T-helper 17 cell (primary cell): ENCODE measurements around the gene THAP4. TPM values are rescaled to one million over a fixed set of nuclear protein-coding genes. Genes with fewer than 3 reads are reported as not detected.
"Not testable (repeated sequence)": the region's sequence is repeated elsewhere in the genome, so short reads cannot be mapped to it uniquely, and the experiment has no call there.

Experiments
- ATAC-seq: fragments of 150-1000 bp; cut with Tn5 transposase; 2 replicates; pipeline ENCODE4 v1.10.0; 2021; ENCODE audit warnings: mild to moderate bottlenecking, moderate library complexity
- DNase-seq, 3 donors: peaks; one replicate each; pipeline versions ENCODE4 v3.0.0 to v3.0.0-alpha.2; 2020 to 2021
- H3K9me3 ChIP-seq: one replicate; pipeline ENCODE4 v1.7.0; 2013; ENCODE audit warnings: low read length, mild to moderate bottlenecking; ENCODE audit not compliant: control insufficient read depth, poor library complexity, severe bottlenecking
- H3K27ac Mint-ChIP-seq: one replicate; pipeline ENCODE4 v1.8.0; 2022; ENCODE audit warnings: mild to moderate bottlenecking, moderate library complexity, mixed read lengths
- H3K27me3 Mint-ChIP-seq: one replicate; pipeline ENCODE4 v1.8.0; 2022; ENCODE audit warnings: mixed read lengths
- H3K36me3 Mint-ChIP-seq: one replicate; pipeline ENCODE4 v1.8.0; 2022; ENCODE audit warnings: low read depth, mixed read lengths
- H3K4me1 Mint-ChIP-seq: one replicate; pipeline ENCODE4 v1.8.0; 2022; ENCODE audit warnings: mild to moderate bottlenecking, mixed read lengths
- H3K4me3 Mint-ChIP-seq: one replicate; pipeline ENCODE4 v1.8.0; 2022; ENCODE audit warnings: mild to moderate bottlenecking, moderate library complexity, mixed read lengths
- total RNA-seq, 4 donors: library from RNA in 2 of 4; stranded (reverse) in 2 of 4; gene quantifications; one replicate each; pipeline ENCODE4 v1.2.3 and lab custom pipeline; 2022 to 2026

THAP4 gene
- total RNA-seq, 2 donors from 2014 or later: 28.0 to 36.9 TPM

DNA sequence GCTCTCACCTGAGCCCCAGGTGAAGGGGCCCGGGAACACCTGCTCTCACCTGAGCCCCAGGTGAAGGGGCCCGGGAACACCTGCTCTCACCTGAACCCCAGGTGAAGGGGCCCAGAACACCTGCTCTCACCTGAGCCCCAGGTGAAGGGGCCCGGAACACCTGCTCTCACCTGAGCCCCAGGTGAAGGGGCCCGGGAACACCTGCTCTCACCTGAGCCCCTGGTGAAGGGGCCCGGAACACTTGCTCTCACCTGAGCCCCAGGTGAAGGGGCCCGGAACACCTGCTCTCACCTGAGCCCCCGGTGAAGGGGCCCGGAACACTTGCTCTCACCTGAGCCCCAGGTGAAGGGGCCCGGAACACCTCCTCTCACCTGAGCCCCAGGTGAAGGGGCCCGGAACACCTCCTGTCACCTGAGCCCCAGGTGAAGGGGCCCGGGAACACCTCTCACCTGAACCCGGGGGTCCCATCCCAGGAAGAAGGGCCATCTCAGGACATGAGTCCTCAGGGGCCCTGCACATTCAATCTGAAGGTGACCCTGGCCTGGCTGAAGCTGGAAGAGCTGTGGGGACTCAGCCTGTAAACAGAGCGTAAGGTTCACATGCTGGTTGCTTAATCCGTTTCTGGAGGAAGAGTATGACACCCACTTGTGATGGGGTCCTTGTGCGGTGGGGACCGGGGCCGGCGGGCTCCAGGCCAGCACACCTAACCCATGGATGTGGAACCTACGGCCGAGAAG is 63.9 kb downstream of the THAP4 start:
- H3K4me1 Mint-ChIP-seq, ATAC-seq, H3K9me3 ChIP-seq, DNase-seq, H3K27me3 Mint-ChIP-seq, H3K27ac Mint-ChIP-seq, H3K36me3 Mint-ChIP-seq, H3K4me3 Mint-ChIP-seq: not testable (repeated sequence)

DNA sequence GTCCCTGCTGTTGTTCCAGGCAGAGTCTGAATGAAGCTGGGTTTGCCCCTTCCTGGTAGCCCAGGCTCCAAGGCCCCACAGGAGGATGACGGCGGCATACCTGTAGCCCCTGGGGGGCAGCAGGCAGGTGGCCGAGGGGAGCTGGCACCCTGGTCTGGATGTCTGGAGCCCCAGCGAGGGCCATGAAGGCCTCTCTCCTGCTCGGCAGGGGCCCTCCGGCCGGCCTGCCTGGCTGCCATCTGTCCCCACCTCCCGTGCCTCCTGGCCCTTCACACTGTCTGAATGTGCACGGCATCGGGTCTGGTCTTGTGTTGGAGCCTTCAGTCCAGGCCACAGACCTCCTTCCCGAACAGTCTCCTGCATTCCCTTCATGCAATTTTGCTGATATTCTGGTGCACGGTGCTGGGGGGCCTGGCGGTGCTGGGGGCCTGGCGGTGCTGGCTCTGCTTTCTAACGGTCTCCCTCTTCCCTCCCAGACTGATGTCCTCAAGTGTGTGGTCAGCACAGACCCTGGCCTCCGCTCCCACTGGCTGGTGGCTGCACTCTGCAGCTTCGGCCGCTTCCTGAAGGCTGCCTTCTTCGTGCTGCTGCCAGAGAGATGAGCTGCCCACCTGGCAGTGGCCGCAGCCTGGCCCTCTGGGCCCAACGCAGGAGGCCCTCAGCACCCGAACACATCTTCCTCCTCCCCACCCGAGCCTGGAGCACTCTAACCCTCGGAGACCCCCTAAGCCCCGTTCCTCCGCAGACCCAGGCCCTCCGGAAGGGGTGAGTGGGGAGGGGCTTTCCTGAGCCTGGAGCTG is 64.9 kb downstream of the THAP4 start:
- Mint-ChIP-seq H3K27me3 (no peaks in the 10 kb centered on the region), H3K36me3 (peaks cover 3% of the 10 kb centered on the region), H3K4me1 (peaks cover 6% of the 10 kb centered on the region), H3K4me3 (no peak overlapping the region), H3K27ac (no peak overlapping the region)
- ATAC-seq (no peak), DNase-seq (no peak)
- no peaks in the 10 kb centered on the region for H3K9me3 ChIP-seq

DNA sequence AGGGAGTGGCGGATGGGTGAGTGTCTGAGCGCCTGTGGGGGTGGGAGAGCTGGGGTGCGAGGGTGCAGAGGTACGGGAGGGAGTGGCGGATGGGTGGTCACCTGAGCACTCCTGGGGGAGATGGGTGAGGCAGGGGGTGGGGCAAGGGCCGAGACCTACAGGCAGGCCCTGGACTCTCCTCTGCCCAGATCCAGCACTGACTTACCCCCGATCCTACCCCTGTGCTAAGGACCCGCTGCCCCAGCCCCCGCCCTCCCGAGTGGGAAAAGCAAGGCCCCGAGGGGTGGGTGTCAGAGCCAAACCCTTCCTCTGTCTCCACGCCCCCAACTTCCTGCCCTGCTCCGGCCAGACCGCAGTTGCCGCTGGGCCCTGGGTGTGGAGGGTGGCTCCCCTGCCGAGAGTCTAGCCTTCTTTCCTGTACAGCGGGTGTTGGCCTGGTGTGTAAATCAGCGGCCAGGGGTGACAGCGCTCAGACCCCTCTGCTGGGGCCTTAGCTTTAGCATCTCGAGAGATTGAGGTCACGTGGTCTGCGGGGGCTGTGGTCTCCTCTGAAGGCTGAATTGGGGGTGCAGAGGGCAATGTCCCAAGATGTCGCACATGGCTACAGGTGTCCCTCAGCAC is 65.9 kb downstream of the THAP4 start:
- Mint-ChIP-seq H3K27ac (no peak overlapping the region), H3K4me3 (no peak overlapping the region), H3K27me3 (no peaks in the 10 kb centered on the region), H3K4me1 (peaks cover 4% of the 10 kb centered on the region), H3K36me3 (no peaks in the 10 kb centered on the region)
- ATAC-seq: no peak
- H3K9me3 ChIP-seq: no peaks in the 10 kb centered on the region
- no peak for DNase-seq

DNA sequence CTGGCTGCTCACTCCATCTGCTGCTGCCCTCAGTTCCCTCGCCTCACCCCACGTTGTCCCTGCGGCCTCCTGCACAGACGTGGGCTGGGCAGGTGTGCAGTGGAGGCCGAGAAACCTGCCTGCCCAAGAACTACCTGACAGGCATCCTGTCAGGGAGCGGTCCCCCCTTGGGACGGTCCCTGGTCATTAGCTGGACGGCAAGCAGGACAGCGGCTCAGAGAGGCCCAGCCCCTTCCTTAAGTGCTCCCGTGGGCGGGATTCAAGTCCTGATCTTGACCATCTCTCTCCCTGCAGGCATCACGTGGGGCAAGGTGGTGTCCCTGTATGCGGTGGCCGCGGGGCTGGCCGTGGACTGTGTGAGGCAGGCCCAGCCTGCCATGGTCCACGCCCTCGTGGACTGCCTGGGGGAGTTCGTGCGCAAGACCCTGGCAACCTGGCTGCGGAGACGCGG is 67.1 kb downstream of the THAP4 start:
- Mint-ChIP-seq H3K4me1 (no peaks in the 10 kb centered on the region), H3K4me3 (no peak overlapping the region), H3K27me3 (no peaks in the 10 kb centered on the region), H3K27ac (no peak overlapping the region), H3K36me3 (no peaks in the 10 kb centered on the region)
- no peak for DNase-seq
- H3K9me3 ChIP-seq: no peaks in the 10 kb centered on the region
- no peak for ATAC-seq

DNA sequence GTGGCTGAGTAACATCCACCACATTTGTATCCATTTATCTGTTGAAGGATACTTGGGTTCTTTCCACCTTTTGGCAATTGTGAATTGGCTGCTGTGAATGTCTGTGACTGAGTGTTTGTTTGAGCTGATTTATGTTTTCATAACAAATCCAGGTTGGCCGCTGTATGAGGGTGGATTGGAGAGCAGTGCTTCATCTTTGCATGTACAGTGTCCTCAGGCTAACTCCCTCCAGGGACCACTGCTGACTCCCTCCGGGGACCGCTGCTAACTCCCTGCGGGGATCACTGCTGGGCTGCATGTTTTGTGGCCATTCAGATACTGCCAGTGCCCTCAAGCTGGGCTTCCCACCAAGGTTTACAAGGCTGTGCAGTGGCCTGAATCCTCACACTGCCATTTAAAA is 68.2 kb downstream of the THAP4 start:
- no peak for DNase-seq
- ATAC-seq: no peak
- H3K4me3 Mint-ChIP-seq: no peak overlapping the region
- no peaks in the 10 kb centered on the region for H3K27me3 Mint-ChIP-seq
- H3K27ac Mint-ChIP-seq: no peak overlapping the region
- H3K36me3 Mint-ChIP-seq: no peaks in the 10 kb centered on the region
- no peaks in the 10 kb centered on the region for H3K9me3 ChIP-seq
- no peaks in the 10 kb centered on the region for H3K4me1 Mint-ChIP-seq

DNA sequence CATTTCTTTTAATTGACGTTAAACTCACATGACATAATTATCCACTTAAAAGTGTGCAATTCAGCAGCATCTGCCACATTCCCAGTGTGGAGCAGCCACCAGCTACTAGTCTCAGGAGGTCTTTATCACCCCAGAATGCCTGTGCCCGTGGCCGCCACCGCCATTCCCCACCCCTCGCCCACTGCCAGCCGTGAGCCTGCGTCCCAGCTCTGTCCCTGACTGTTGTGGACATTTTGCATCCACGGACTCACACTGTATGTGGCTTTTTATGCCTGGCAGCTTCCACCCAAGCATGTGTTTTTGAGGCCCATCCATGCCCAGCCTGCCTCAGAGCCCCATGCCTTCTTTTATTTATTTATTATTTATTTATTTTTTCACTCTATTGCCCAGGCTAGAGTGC is 69.2 kb downstream of the THAP4 start:
- H3K9me3 ChIP-seq: no peaks in the 10 kb centered on the region
- Mint-ChIP-seq H3K4me3 (no peak overlapping the region), H3K4me1 (no peaks in the 10 kb centered on the region), H3K27me3 (no peaks in the 10 kb centered on the region), H3K36me3 (no peaks in the 10 kb centered on the region), H3K27ac (no peak overlapping the region)
- ATAC-seq: no peak
- DNase-seq: no peak

DNA sequence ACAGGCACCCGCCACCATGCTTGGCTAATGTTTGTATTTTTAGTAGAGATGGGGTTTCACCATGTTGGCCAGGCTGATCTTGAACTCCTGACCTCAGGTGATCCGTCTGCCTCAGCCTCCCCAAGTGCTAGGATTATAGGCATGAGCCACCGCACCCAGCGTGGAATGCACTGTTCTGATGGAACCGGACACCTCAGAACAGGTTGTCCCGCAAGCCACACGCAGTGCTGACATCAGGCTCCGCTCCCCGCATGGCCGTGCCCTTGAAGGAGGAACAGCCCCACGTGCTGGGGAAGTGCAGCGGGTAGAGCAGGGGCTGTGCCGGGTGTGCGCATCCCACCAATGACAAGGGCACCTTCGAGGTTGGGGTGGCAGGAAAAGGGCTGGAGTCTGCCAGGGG is 69.7 kb downstream of the THAP4 start:
- H3K4me3 Mint-ChIP-seq, H3K36me3 Mint-ChIP-seq, DNase-seq, H3K9me3 ChIP-seq, ATAC-seq, H3K4me1 Mint-ChIP-seq, H3K27ac Mint-ChIP-seq, H3K27me3 Mint-ChIP-seq: not testable (repeated sequence)

DNA sequence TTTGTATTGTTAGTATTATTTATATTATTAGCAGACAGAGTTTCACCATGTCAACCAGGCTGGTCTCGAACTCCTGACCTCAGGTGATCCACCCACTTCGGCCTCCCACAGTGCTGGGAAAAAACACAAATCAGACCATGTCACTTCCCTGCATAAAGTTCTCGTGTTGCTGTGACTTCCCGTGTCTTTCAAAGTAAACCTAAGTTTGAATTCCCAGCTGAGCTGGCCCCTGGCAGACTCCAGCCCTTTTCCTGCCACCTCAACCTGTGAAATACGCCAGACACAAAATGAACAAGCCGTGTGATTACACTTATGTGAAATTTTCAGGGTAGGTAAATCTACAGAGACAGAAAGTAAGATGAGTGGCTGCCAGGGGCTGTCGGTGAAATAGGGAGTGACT is 70.5 kb downstream of the THAP4 start:
- no peak overlapping the region for H3K4me3 Mint-ChIP-seq
- no peaks in the 10 kb centered on the region for H3K36me3 Mint-ChIP-seq
- no peaks in the 10 kb centered on the region for H3K4me1 Mint-ChIP-seq
- ATAC-seq (no peak), DNase-seq (no peak)
- H3K9me3 ChIP-seq: no peaks in the 10 kb centered on the region
- H3K27me3 Mint-ChIP-seq: peaks cover 8% of the 10 kb centered on the region
- no peak overlapping the region for H3K27ac Mint-ChIP-seq

DNA sequence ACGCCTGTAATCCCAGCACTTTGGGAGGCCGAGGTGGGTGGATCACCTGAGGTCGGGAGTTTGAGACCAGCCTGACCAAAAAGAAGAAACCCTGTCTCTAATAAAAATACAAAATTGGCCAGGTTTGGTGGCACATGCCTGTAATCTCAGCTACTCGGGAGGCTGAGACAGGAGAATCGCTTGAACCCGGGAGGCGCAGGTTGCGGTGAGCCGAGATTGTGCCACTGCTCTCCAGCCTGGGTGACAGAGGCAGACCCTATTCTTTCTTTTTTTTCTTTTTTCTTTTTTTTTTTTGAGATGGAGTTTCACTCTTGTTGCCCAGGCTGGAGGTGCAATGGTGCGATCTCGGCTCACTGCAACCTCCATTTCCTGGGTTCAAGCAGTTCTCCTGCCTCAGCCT is 70.9 kb downstream of the THAP4 start:
- H3K4me3 Mint-ChIP-seq, ATAC-seq, DNase-seq, H3K36me3 Mint-ChIP-seq, H3K27ac Mint-ChIP-seq, H3K27me3 Mint-ChIP-seq, H3K4me1 Mint-ChIP-seq, H3K9me3 ChIP-seq: not testable (repeated sequence)

DNA sequence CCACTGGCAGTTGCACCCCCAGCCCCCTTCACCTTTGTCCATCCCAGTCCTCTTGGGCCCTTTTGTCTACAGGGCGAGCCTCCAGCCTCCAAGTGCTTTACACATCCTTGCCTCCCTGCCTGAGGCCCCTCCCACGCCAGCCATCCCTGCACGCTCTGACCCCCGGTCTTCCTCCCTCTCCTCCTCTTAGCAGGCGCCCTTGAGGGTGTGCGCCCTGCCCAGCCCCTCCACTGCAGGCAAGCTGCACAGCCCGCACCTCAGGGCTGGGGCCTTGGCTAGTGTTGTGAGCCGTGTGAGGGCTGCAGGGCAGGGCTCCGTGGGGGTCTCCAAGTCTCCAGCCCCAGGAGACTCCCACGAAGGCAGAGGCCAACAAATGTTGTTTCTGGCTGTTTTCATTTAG is 71.5 kb downstream of the THAP4 start:
- Mint-ChIP-seq H3K4me3 (no peak overlapping the region), H3K27me3 (peaks cover 9% of the 10 kb centered on the region), H3K36me3 (no peaks in the 10 kb centered on the region), H3K4me1 (no peaks in the 10 kb centered on the region), H3K27ac (no peak overlapping the region)
- ATAC-seq: no peak
- no peaks in the 10 kb centered on the region for H3K9me3 ChIP-seq
- no peak for DNase-seq

DNA sequence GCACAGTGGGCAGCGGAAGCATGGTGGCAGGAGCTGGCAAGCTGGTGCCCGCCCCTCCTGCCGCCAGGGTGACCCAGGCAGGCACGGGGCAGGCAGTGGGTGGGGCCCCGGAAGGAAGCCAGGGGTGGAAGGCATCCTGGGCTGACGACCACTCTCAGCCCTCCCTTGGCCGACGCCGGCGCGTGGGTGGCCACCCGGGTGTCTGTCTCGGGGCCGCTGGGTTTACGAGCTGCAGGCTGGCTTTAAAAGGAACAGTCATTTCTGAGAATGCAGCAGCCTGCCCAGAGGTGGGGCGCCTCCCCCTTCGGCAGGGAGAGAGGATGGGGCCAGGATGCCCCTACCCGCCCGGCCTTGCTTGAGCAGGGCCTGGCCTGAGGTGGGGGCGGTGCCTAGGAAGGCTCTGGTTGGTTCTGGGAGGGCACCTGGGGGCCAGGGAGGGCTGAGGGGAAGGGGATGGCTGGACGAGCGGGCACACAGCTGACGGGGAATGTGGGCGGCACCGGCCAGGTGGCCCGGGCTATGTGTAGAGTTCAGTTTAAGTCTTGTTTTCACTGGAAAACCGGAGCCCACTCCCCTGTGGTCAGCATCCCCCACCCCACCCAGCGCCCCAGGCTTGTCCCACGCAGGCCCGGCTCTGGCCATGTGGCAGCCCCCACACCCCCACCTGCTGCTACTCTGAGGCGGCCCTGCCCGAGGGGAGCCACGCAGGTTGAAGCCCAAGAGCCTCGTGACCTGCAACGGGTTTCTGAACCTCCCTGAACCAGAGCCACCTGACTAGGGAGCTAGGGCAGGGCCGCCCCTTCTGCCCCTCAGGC is 72.2 kb downstream of the THAP4 start:
- Mint-ChIP-seq H3K4me3 (no peak overlapping the region), H3K27ac (no peak overlapping the region), H3K4me1 (no peaks in the 10 kb centered on the region), H3K36me3 (no peaks in the 10 kb centered on the region), H3K27me3 (peaks cover 15% of the 10 kb centered on the region)
- H3K9me3 ChIP-seq: no peaks in the 10 kb centered on the region
- ATAC-seq (no peak), DNase-seq (no peak)

DNA sequence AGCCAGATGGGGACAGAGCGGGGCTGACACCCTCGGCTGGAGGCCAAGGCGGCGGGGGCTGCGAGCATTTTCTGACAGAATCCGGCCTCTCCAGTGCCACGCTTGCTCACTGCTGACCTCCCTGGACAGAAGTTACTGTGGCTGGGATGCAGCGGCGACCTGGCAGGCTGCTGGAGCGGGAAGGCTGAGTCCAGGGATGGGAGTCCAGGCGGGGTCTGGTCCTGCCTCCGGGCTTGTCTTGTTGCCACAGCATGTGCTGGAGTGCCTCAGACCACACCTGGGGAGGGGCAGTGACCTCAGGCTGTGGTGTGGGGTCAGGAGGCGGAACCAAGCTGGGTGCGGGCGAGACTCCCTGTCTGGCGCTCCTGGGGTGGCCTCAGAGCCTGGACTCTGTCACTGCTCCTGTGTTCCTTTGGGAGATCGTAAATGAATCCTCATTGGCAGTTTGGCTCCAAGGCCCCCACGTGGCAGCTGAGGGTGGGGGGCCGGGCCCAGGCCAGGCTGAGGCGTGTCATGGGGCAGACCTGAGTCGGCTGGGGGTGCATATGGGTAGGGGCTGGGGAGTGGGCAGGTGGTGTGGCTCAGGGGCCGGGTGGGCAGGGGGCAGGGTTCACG is 72.9 kb downstream of the THAP4 start:
- Mint-ChIP-seq H3K36me3 (no peaks in the 10 kb centered on the region), H3K4me3 (no peak overlapping the region), H3K4me1 (no peaks in the 10 kb centered on the region), H3K27me3 (peaks cover 16% of the 10 kb centered on the region), H3K27ac (no peak overlapping the region)
- H3K9me3 ChIP-seq: no peaks in the 10 kb centered on the region
- ATAC-seq (no peak), DNase-seq (no peak)
